GM23248 (cell line): Measurements from ENCODE around the gene SLC24A4.

Experiments used
- EZH2 ChIP-seq: fragments of 200-600 bp; sonication (generic); IDR thresholded peaks from 2 replicates; pipeline ENCODE4 v1.6.1; 2018; ENCODE audit warnings: antibody characterized with exemption, mild to moderate bottlenecking; ENCODE audit not compliant: insufficient read depth, poor library complexity, severe bottlenecking
- EZH2phosphoT487 ChIP-seq: fragments of 200-600 bp; sonication (generic); IDR thresholded peaks from 2 replicates; pipeline ENCODE4 v1.6.1; 2018; ENCODE audit warnings: antibody characterized with exemption, moderate library complexity, mild to moderate bottlenecking, low read depth; ENCODE audit not compliant: insufficient read depth

DNA sequence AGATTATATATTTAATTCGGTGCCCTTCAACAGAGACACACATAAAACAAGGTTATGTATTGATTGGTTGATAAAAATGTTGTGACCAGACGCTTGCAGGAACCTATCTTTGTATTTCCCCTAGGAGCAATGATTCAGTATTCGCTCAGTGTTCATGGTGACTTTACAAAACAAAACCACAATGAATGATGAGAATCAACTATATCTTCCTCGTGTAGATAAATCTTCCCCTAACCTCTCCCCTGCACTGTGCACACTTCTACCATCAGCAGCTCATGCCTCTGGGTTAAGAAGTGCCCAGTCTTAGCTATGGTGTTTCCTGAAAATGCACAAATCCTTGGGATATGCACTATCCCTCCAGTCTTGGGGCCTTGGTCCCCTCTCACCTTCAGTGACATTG lies 206.9 kb downstream of the SLC24A4 start:
- no peak for TF ChIP-seq EZH2
- no peak for TF ChIP-seq EZH2phosphoT487
